Measurements from ENCODE around the gene JARID2. TPM values are rescaled to one million over a fixed set of nuclear protein-coding genes. Genes with fewer than 3 reads are reported as not detected.

JARID2 gene
- total RNA-seq, 2 donors from 2014 or later, result 3.6 to 4.6 TPM

DNA sequence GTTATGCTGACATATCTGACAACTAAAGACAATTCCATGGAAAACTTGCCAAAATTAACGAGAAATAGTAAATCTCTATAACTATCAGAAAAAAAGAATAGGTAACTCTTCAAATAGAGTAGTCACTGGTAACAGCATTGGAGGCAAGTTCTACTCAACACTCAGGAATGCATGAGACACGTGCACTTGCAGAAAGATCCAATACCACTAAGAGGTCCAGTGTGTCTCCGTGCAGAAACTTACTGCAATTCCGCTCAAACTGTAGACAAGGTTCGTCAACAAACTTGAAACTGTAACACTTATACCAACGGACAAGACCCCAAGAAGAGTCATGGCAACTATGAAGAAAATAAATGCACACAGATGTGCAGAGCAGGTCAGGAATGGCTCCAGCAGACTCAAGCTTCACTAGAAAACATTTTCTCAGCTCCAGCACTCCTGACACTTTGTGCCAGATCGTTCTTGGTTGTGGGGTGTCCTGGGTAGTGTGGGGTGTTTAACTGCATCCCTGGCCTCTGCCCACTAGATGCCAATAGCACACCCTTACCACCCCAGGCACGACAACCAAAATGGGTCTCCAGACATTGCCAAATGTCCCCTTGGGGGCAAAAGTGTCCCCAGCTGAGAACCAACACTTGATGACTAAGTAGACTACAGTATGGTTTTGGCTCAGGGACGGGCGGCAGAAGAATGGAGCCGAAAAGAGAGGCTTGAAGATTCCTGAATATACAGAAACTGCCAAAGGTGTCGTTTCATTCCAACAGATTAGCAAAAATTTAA lies 282.2 kb downstream of the JARID2 start:
- H3K27ac ChIP-seq, result no peak overlapping the region
- no peak for ATAC-seq
- peaks cover 4% of the 10 kb centered on the region for H3K4me1 ChIP-seq
- H3K4me3 ChIP-seq, result no peak overlapping the region
- H3K36me3 ChIP-seq (replicated peaks in 1 of 2; ENCODE audit: insufficient read depth in 1 of 2, low read depth in 2 of 2), result peaks cover 0 to 9% of the 10 kb centered on the region in 2 donors
- DNase-seq, result no peak
- TF ChIP-seq, protein P1, sequence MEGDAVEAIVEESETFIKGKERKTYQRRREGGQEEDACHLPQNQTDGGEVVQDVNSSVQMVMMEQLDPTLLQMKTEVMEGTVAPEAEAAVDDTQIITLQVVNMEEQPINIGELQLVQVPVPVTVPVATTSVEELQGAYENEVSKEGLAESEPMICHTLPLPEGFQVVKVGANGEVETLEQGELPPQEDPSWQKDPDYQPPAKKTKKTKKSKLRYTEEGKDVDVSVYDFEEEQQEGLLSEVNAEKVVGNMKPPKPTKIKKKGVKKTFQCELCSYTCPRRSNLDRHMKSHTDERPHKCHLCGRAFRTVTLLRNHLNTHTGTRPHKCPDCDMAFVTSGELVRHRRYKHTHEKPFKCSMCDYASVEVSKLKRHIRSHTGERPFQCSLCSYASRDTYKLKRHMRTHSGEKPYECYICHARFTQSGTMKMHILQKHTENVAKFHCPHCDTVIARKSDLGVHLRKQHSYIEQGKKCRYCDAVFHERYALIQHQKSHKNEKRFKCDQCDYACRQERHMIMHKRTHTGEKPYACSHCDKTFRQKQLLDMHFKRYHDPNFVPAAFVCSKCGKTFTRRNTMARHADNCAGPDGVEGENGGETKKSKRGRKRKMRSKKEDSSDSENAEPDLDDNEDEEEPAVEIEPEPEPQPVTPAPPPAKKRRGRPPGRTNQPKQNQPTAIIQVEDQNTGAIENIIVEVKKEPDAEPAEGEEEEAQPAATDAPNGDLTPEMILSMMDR (IDR thresholded peaks at IDR 0.05), result no peak
- TF ChIP-seq POLR2A (IDR thresholded peaks at IDR 0.05), result no peak
- intact Hi-C loops (cut with DNase I), result no loop called here
- 90 to 95% methylated on average over 12 of the region's 12 CpGs for WGBS, 2 donors
- H3K27me3 ChIP-seq, result no peaks in the 10 kb centered on the region
- H3K9me3 ChIP-seq, result no peaks in the 10 kb centered on the region

DNA sequence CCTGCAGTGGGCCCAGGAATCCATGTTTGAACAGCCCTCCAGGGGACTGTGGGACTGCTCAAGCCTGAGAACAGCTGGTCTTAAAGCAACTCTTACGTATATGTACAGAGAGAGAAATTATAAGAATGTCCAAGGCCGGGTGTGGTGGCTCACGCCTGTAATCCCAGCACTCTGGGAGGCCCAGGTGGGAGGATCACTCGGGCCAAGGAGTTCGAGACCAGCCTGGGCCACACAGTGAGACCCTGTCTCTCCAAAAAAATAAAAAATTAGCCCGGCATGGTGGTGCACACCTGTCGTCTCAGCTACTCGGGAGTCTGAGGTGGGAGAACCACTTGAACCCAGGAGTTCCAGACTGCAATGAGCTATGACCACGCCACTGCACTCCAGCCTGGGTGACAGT lies 283.0 kb downstream of the JARID2 start:
- H3K27ac ChIP-seq, result no peak overlapping the region
- H3K27me3 ChIP-seq, result no peaks in the 10 kb centered on the region
- ATAC-seq (no peak), DNase-seq (no peak)
- H3K36me3 ChIP-seq (replicated peaks in 1 of 2; ENCODE audit: insufficient read depth in 1 of 2, low read depth in 2 of 2), result peaks cover 0 to 9% of the 10 kb centered on the region in 2 donors
- H3K4me3 ChIP-seq, result no peak overlapping the region
- no peaks in the 10 kb centered on the region for H3K9me3 ChIP-seq
- 98 to 99% methylated on average over 9 of the region's 9 CpGs for WGBS, 2 donors
- H3K4me1 ChIP-seq, result no peaks in the 10 kb centered on the region
- no peak for TF ChIP-seq POLR2A (IDR thresholded peaks at IDR 0.05)
- TF ChIP-seq, protein P1 (IDR thresholded peaks at IDR 0.05), result no peak
- intact Hi-C loops (cut with DNase I), result no loop called here

DNA sequence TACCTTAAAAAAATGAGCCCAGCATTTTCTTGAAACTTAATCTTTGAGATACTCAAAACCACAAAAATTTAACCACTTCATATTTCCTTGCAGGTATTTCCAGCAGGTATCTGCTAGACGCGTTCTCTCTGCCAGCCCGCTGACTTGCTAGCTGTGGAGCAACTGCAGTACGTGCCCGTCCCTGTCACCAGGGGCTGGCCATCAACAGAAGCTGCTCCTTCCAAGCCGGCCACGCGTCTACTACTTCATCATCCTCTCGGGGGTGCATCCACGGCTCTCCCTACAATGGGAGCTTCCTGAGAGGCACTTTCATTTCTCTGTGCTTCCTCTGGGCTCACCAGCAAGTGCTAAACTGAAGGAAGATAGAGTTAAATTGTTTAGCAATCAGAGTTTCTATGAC lies 284.5 kb downstream of the JARID2 start:
- Histone ChIP-seq H3K9me3 (no peaks in the 10 kb centered on the region), H3K27ac (no peak overlapping the region), H3K4me1 (no peaks in the 10 kb centered on the region), H3K4me3 (no peak overlapping the region), H3K27me3 (no peaks in the 10 kb centered on the region), H3K36me3 (replicated peaks in 1 of 2; ENCODE audit: insufficient read depth in 1 of 2, low read depth in 2 of 2) (peaks cover 0 to 6% of the 10 kb centered on the region in 2 donors)
- ATAC-seq, result no peak
- no peak for DNase-seq
- no peak for TF ChIP-seq POLR2A (IDR thresholded peaks at IDR 0.05)
- TF ChIP-seq, protein P1 (IDR thresholded peaks at IDR 0.05), result no peak
- WGBS, 2 donors, result 88 to 93% methylated on average over 10 of the region's 10 CpGs
- intact Hi-C loops (cut with DNase I), result no loop called here

DNA sequence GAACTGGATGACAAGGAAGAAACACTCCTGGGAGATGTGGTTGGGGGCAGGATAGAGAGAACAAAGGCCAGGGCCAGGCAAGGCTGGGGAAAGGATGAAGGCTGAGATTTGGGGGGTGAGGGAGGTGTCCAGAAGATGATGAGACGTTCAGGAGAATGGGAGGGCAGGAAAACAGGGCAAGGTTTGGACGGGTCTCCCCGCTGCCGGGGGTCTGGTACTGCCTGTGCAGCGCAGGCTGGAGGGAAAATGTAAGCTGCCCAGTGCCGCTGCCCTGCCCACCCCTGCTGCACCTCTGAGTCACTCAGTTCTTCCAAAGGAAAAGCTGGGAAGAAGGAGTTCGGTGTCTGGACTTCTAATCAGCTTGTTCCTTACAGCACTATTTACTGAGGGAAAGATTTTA lies 286.1 kb downstream of the JARID2 start:
- intact Hi-C loops (cut with DNase I), result no loop called here
- H3K27ac ChIP-seq, result no peak overlapping the region
- ATAC-seq (no peak), DNase-seq (no peak)
- no peaks in the 10 kb centered on the region for H3K27me3 ChIP-seq
- no peak for TF ChIP-seq POLR2A (IDR thresholded peaks at IDR 0.05)
- TF ChIP-seq, protein P1 (IDR thresholded peaks at IDR 0.05), result no peak
- H3K9me3 ChIP-seq, result no peaks in the 10 kb centered on the region
- peaks cover 0 to 6% of the 10 kb centered on the region in 2 donors for H3K36me3 ChIP-seq (replicated peaks in 1 of 2; ENCODE audit: insufficient read depth in 1 of 2, low read depth in 2 of 2)
- 96 to 97% methylated on average over 7 of the region's 7 CpGs for WGBS, 2 donors
- H3K4me3 ChIP-seq, result no peak overlapping the region
- H3K4me1 ChIP-seq, result peaks cover 7% of the 10 kb centered on the region
